Measurements from ENCODE around the gene DOCK8.

- TF ChIP-seq CTCF (optimal IDR thresholded peaks at IDR 0.05 in 1 of 3, IDR thresholded peaks at IDR 0.05 in 1 of 3, conservative IDR thresholded peaks at IDR 0.05 in 1 of 3; ENCODE audit: extremely low read depth in 1 of 3, insufficient read depth in 2 of 3, low read length in 3 of 3) (no peak), EZH2 (IDR thresholded peaks at IDR 0.05; ENCODE audit: low read length) (no peak)
Observed at GRCh38 chr9:494764-495163, 280.1 kb downstream of the DOCK8 start.
